Trophoblast cell (in vitro differentiated cells and primary cell): ENCODE measurements around the gene NVL.
A peak's percentile ranks its signal among the peaks of the same experiment; 100 is the strongest.

Source experiments
- DNase-seq, 2 donors: peaks; one replicate each; pipeline ENCODE4 v3.0.0-alpha.2; 2016
- H2AFZ ChIP-seq: 2 replicates; pipeline ENCODE4 v1.6.1; 2013; ENCODE audit warnings: low read length, moderate library complexity, mild to moderate bottlenecking; ENCODE audit not compliant: insufficient read depth, poor library complexity
- H2AK5ac ChIP-seq: 2 replicates; pipeline ENCODE4 v1.6.1; 2013; ENCODE audit warnings: mild to moderate bottlenecking, low read length
- H2BK120ac ChIP-seq: 2 replicates; pipeline ENCODE4 v1.6.1; 2013; ENCODE audit warnings: low read length, mild to moderate bottlenecking, moderate library complexity; ENCODE audit not compliant: insufficient read depth, poor library complexity
- H2BK12ac ChIP-seq: 2 replicates; pipeline ENCODE4 v1.6.1; 2013; ENCODE audit warnings: mild to moderate bottlenecking, low read length, moderate library complexity
- H2BK5ac ChIP-seq: 2 replicates; pipeline ENCODE4 v1.6.1; 2013; ENCODE audit warnings: low read length, low read depth, moderate library complexity, mild to moderate bottlenecking; ENCODE audit not compliant: poor library complexity
- H3K14ac ChIP-seq: 2 replicates; pipeline ENCODE4 v1.6.1; 2013; ENCODE audit warnings: mild to moderate bottlenecking, low read length
- H3K18ac ChIP-seq: 2 replicates; pipeline ENCODE4 v1.6.1; 2013; ENCODE audit warnings: mild to moderate bottlenecking, low read length
- H3K23ac ChIP-seq: 2 replicates; pipeline ENCODE4 v1.6.1; 2013; ENCODE audit warnings: low read length
- H3K27ac ChIP-seq: 2 replicates; pipeline ENCODE4 v1.5.1; 2013; ENCODE audit warnings: low read depth, mild to moderate bottlenecking, inconsistent platforms, low read length, moderate library complexity
- H3K27me3 ChIP-seq: 2 replicates; pipeline ENCODE4 v1.6.1; 2013; ENCODE audit warnings: inconsistent platforms, mild to moderate bottlenecking, low read length, moderate library complexity; ENCODE audit not compliant: insufficient read depth
- H3K36me3 ChIP-seq, 2 experiments: 1 replicate in 1 of 2; 2 replicates in 1 of 2; pipeline ENCODE4 v1.6.1; 2013; ENCODE audit warnings: low read length in 2 of 2, mild to moderate bottlenecking in 2 of 2, moderate library complexity in 1 of 2; ENCODE audit not compliant: insufficient read depth in 2 of 2, control insufficient read depth in 1 of 2
- H3K4ac ChIP-seq: 2 replicates; pipeline ENCODE4 v1.6.1; 2013; ENCODE audit warnings: low read depth, mild to moderate bottlenecking, low read length, moderate library complexity
- H3K4me1 ChIP-seq, 2 experiments: 1 replicate in 1 of 2; 2 replicates in 1 of 2; pipeline ENCODE4 v1.6.1; 2013; ENCODE audit warnings: low read length in 2 of 2, mild to moderate bottlenecking in 2 of 2, moderate library complexity in 1 of 2; ENCODE audit not compliant: insufficient read depth in 2 of 2, control insufficient read depth in 1 of 2
- H3K4me2 ChIP-seq: 2 replicates; pipeline ENCODE4 v1.6.1; 2013; ENCODE audit warnings: inconsistent platforms, mild to moderate bottlenecking, low read length, moderate library complexity
- H3K4me3 ChIP-seq: 2 replicates; pipeline ENCODE4 v1.5.1; 2013; ENCODE audit warnings: mild to moderate bottlenecking, low read depth, low read length, inconsistent platforms
- H3K79me1 ChIP-seq: one replicate; pipeline ENCODE4 v1.6.1; 2013; ENCODE audit warnings: low read length
- H3K79me2 ChIP-seq: 2 replicates; pipeline ENCODE4 v1.6.1; 2013; ENCODE audit warnings: low read length, mild to moderate bottlenecking; ENCODE audit not compliant: control insufficient read depth, insufficient read depth, poor library complexity
- H3K9ac ChIP-seq: 2 replicates; pipeline ENCODE4 v1.6.1; 2013; ENCODE audit warnings: mild to moderate bottlenecking, low read length
- H3K9me3 ChIP-seq: 2 replicates; pipeline ENCODE4 v1.6.1; 2013; ENCODE audit warnings: low read depth, mild to moderate bottlenecking, control low read depth, inconsistent platforms, low read length; ENCODE audit not compliant: insufficient read depth
- H4K12ac ChIP-seq: 2 replicates; pipeline ENCODE4 v1.6.1; 2013; ENCODE audit warnings: low read depth, mild to moderate bottlenecking, low read length, moderate library complexity
- H4K8ac ChIP-seq: 2 replicates; pipeline ENCODE4 v1.6.1; 2013; ENCODE audit warnings: low read depth, mild to moderate bottlenecking, low read length, moderate library complexity
- H4K91ac ChIP-seq: one replicate; pipeline ENCODE4 v1.6.1; 2013; ENCODE audit warnings: low read depth, mild to moderate bottlenecking, low read length, moderate library complexity
- WGBS: extraction: QIAGEN DNeasy Blood & Tissue Kit; methylation state at CpG from one replicate; pipeline ENCODE4 v1.1.7; 2013; ENCODE audit warnings: missing lambda C conversion rate; ENCODE audit not compliant: insufficient read length, insufficient coverage; ENCODE audit errors: extremely low coverage; 5-methylcytosine and 5-hydroxymethylcytosine counted together

Gene NVL

DNA sequence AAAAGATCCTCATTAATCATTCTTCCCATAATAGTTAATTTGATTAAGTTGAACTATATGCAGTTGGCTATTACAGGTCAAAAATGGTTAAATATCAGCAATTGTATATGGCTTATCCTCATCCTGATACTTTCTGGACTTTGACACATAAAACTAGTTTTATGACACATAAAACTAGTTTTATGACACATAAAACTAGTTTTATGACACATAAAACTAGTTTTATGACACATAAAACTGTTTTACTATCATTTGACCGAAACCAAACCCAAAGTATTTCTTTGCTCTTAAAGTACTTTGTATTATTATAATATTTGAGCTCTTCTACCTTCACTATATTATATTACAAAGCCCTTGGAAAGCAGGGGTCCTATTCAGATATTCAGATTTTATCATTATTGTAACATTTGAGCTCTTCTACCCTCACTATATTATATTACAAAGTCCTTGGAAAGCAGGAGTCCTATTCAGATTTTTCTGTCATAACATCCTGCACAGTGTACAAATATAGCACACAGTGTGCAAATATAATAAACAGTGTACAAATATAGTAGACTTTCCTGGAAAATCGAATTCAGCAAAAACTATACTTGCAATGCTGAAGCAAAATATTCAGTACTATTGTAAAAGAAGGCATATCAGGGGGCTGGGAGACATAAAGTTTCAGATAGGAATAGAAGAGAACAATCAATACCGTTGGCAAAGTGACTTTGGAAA lies 53.0 kb downstream of the NVL start:
- no peak overlapping the region for H3K9ac ChIP-seq
- H2AK5ac ChIP-seq, result no peak overlapping the region
- no peaks in the 10 kb centered on the region for H3K9me3 ChIP-seq
- no peak overlapping the region for H3K18ac ChIP-seq
- no peak overlapping the region for H3K23ac ChIP-seq
- H3K36me3 ChIP-seq, result peaks cover 6 to 13% of the 10 kb centered on the region in 2 experiments
- no peak overlapping the region for H4K8ac ChIP-seq
- no peak overlapping the region for H2AFZ ChIP-seq
- H3K27ac ChIP-seq, result no peak overlapping the region
- no peak for DNase-seq
- no peak overlapping the region for H3K4me3 ChIP-seq
- H3K4me1 ChIP-seq, result no peaks in the 10 kb centered on the region
- H3K14ac ChIP-seq, result no peak overlapping the region
- H3K4ac ChIP-seq, result no peak overlapping the region
- no peaks in the 10 kb centered on the region for H3K79me2 ChIP-seq
- WGBS, result no CpG with 5 or more reads among the region's 3 CpGs
- H4K12ac ChIP-seq, result no peak overlapping the region
- no peak overlapping the region for H4K91ac ChIP-seq
- H2BK5ac ChIP-seq, result no peak overlapping the region
- no peak overlapping the region for H2BK120ac ChIP-seq
- H3K4me2 ChIP-seq, result no peak overlapping the region
- no peaks in the 10 kb centered on the region for H3K79me1 ChIP-seq
- no peak overlapping the region for H2BK12ac ChIP-seq
- no peaks in the 10 kb centered on the region for H3K27me3 ChIP-seq

DNA sequence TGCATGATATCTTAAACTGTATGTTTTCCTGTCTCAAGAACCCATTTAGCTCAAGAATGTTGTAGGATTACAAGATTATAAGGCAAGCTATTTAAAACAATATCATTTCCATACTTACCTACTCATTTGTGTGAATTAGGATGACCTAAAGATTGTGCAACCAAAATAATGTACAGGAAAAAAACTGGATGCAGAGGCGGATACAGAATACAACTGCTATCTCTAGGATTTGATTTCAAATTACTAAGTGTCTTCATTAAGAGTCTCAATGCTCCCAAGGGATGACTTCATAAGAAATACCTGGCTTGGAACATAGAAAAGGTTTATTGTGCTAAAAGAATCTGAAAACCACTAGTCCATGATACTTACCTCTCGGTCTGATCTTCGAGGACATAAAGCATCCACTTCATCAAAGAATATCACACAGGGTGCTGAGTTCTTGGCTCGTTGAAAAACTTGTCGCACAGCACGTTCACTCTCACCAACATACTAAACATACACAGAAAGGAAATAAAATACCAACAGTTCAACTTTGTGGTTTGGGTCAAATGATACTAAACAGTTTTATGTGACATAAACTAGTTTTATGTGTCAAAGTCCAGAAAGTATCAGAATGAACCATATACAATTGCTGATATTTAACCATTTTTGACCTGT lies 54.9 kb downstream of the NVL start:
- Histone ChIP-seq H3K9me3 (no peaks in the 10 kb centered on the region), H3K4me2 (no peak overlapping the region), H3K9ac (no peak overlapping the region), H4K12ac (no peak overlapping the region), H3K4ac (no peak overlapping the region), H3K36me3 (peaks cover 6 to 12% of the 10 kb centered on the region in 2 experiments), H3K27ac (no peak overlapping the region), H3K4me1 (no peaks in the 10 kb centered on the region), H3K27me3 (no peaks in the 10 kb centered on the region), H2AK5ac (no peak overlapping the region), H4K8ac (no peak overlapping the region), H4K91ac (no peak overlapping the region), H3K79me2 (no peaks in the 10 kb centered on the region), H3K14ac (no peak overlapping the region), H3K18ac (no peak overlapping the region), H3K23ac (no peak overlapping the region), H2BK120ac (no peak overlapping the region), H2BK5ac (no peak overlapping the region), H2BK12ac (no peak overlapping the region), H2AFZ (no peak overlapping the region), H3K4me3 (no peak overlapping the region), H3K79me1 (no peaks in the 10 kb centered on the region)
- no CpG with 5 or more reads among the region's 6 CpGs for WGBS
- DNase-seq, result no peak

DNA sequence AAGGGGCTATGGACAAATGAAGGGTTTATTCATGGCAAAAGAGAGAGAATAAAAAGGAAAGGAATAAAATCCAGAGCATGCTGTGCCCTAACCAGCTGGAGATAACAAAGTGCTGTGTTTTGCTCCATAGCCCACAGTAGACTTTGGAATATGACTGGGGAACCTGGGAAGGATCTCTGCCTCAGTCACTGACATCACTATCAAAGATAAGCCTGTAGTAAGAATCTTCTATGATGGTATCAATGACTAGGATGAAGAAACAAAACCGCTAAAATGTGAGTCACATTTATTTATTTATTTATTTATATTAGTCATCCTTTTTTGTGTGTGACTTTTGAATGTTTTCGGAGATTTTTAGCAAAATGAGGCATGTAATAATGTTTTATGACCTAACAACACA lies 56.3 kb downstream of the NVL start:
- H3K23ac ChIP-seq, result no peak overlapping the region
- H3K4me1 ChIP-seq, result no peaks in the 10 kb centered on the region
- H3K27me3 ChIP-seq, result no peaks in the 10 kb centered on the region
- H4K91ac ChIP-seq, result no peak overlapping the region
- H4K12ac ChIP-seq, result no peak overlapping the region
- DNase-seq, result peak; percentile 50 to 72
- H3K14ac ChIP-seq, result no peak overlapping the region
- no peak overlapping the region for H3K18ac ChIP-seq
- H3K9ac ChIP-seq, result no peak overlapping the region
- H2BK120ac ChIP-seq, result no peak overlapping the region
- H3K9me3 ChIP-seq, result no peaks in the 10 kb centered on the region
- peaks cover 4 to 12% of the 10 kb centered on the region in 2 experiments for H3K36me3 ChIP-seq
- H2AFZ ChIP-seq, result no peak overlapping the region
- H2BK5ac ChIP-seq, result no peak overlapping the region
- no peak overlapping the region for H3K4ac ChIP-seq
- H2BK12ac ChIP-seq, result no peak overlapping the region
- no peak overlapping the region for H3K4me3 ChIP-seq
- H4K8ac ChIP-seq, result no peak overlapping the region
- no peaks in the 10 kb centered on the region for H3K79me2 ChIP-seq
- no peak overlapping the region for H3K4me2 ChIP-seq
- no peak overlapping the region for H2AK5ac ChIP-seq
- H3K79me1 ChIP-seq, result no peaks in the 10 kb centered on the region
- no peak overlapping the region for H3K27ac ChIP-seq
- no CpG with 5 or more reads among the region's 2 CpGs for WGBS

DNA sequence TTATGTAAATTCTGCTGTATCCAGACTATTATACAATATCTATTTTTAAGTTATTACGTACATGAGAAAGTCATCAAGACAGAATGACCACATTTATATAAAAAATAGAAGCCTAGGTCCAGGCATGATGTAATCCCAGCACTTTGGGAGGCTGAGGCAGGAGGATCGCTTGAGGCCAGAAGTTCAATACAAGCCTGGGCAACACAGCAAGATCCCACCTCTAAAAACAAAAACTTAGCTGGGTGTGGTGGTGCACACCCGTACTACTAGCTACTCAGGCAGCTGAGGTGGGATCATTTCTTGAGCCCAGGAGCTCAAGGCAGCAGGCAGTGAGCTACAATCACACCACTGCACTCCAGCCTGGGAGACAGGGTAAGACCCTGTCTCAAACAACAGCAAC lies 58.9 kb downstream of the NVL start:
- Histone ChIP-seq H4K8ac (no peak overlapping the region), H3K27ac (no peak overlapping the region), H3K9me3 (no peaks in the 10 kb centered on the region), H3K79me1 (no peaks in the 10 kb centered on the region), H4K12ac (no peak overlapping the region), H3K23ac (no peak overlapping the region), H2BK5ac (no peak overlapping the region), H3K36me3 (peaks cover 6 to 10% of the 10 kb centered on the region in 2 experiments), H2BK120ac (no peak overlapping the region), H3K9ac (no peak overlapping the region), H3K18ac (no peak overlapping the region), H3K4me1 (peaks cover 0 to 2% of the 10 kb centered on the region in 2 experiments), H3K27me3 (no peaks in the 10 kb centered on the region), H3K14ac (no peak overlapping the region), H3K4me2 (no peak overlapping the region), H3K4me3 (no peak overlapping the region), H2BK12ac (no peak overlapping the region), H3K4ac (no peak overlapping the region), H2AK5ac (no peak overlapping the region), H4K91ac (no peak overlapping the region), H2AFZ (no peak overlapping the region), H3K79me2 (no peaks in the 10 kb centered on the region)
- no peak for DNase-seq
- WGBS, result no CpG with 5 or more reads among the region's 3 CpGs
